IPS-18a (cell line): ENCODE data around the gene IFT20.

Source experiments
- H3K27ac ChIP-seq: one replicate; pipeline ENCODE4 v1.5.1; 2013; ENCODE audit warnings: low read length
- H3K27me3 ChIP-seq: one replicate; pipeline ENCODE4 v1.6.1; 2013; ENCODE audit warnings: mild to moderate bottlenecking, low read length; ENCODE audit not compliant: control insufficient read depth, insufficient read depth
- H3K36me3 ChIP-seq: one replicate; pipeline ENCODE4 v1.6.1; 2013; ENCODE audit warnings: low read depth, low read length; ENCODE audit not compliant: control insufficient read depth
- H3K4me1 ChIP-seq: one replicate; pipeline ENCODE4 v1.6.1; 2013; ENCODE audit warnings: low read depth, low read length; ENCODE audit not compliant: control insufficient read depth
- H3K4me3 ChIP-seq: one replicate; pipeline ENCODE4 v1.5.1; 2013; ENCODE audit warnings: low read length
- H3K9ac ChIP-seq: one replicate; pipeline ENCODE4 v1.6.1; 2013; ENCODE audit warnings: mild to moderate bottlenecking, low read length, moderate library complexity
- H3K9me3 ChIP-seq: one replicate; pipeline ENCODE4 v1.6.1; 2013; ENCODE audit warnings: low read depth, low read length; ENCODE audit not compliant: control insufficient read depth

Gene IFT20

GRCh38 chr17:28335201-28335958 is at the start of gene IFT20, which contains the start of gene TNFAIP1:
TSS of gene IFT20 (minus strand) at chr17:28335472. CDS start at chr17:28331985, 3,487 bp downstream.
TSS of gene TNFAIP1 (plus strand) at chr17:28335761. CDS start at chr17:28339522, 3,761 bp downstream.
- H3K9ac ChIP-seq = peak within 1 kb of the TSS; percentile 75
- H3K9me3 ChIP-seq = no peaks in the 10 kb centered on the region
- H3K27ac ChIP-seq = peak within 1 kb of the TSS; percentile 76
- H3K27me3 ChIP-seq = no peaks in the 10 kb centered on the region
- H3K4me1 ChIP-seq = peaks cover 9% of the 10 kb centered on the region
- H3K36me3 ChIP-seq = no peaks in the 10 kb centered on the region
- H3K4me3 ChIP-seq = peak within 1 kb of the TSS; percentile 83

GRCh38 chr17:28385037-28385400 is 49.7 kb upstream of the IFT20 start:
- Histone ChIP-seq H3K4me3 (peak overlapping the region; percentile 80), H3K27me3 (peaks cover 61% of the 10 kb centered on the region), H3K4me1 (no peaks in the 10 kb centered on the region), H3K36me3 (peaks cover 3% of the 10 kb centered on the region), H3K9me3 (no peaks in the 10 kb centered on the region), H3K9ac (peak overlapping the region; percentile 9), H3K27ac (no peak overlapping the region)

- Histone ChIP-seq H3K9ac (peak overlapping the region; percentile 9), H3K9me3 (no peaks in the 10 kb centered on the region), H3K27ac (no peak overlapping the region), H3K4me3 (peak overlapping the region; percentile 80), H3K36me3 (peaks cover 3% of the 10 kb centered on the region), H3K4me1 (no peaks in the 10 kb centered on the region), H3K27me3 (peaks cover 61% of the 10 kb centered on the region)
These were observed 49.2 kb upstream of the IFT20 start for GRCh38 chr17:28384281-28385036.

GRCh38 chr17:28381141-28381825 is 46.0 kb upstream of the IFT20 start:
- Histone ChIP-seq H3K36me3 (no peaks in the 10 kb centered on the region), H3K9ac (no peak overlapping the region), H3K27ac (no peak overlapping the region), H3K4me3 (no peak overlapping the region), H3K4me1 (no peaks in the 10 kb centered on the region), H3K27me3 (peaks cover 61% of the 10 kb centered on the region), H3K9me3 (no peaks in the 10 kb centered on the region)

- Histone ChIP-seq H3K27me3 (peaks cover 49% of the 10 kb centered on the region), H3K27ac (no peak overlapping the region), H3K4me3 (no peak overlapping the region), H3K36me3 (no peaks in the 10 kb centered on the region), H3K4me1 (no peaks in the 10 kb centered on the region), H3K9me3 (no peaks in the 10 kb centered on the region), H3K9ac (no peak overlapping the region)
These were observed 44.8 kb upstream of the IFT20 start for GRCh38 chr17:28379814-28380801.

GRCh38 chr17:28372945-28373274 is 37.6 kb upstream of the IFT20 start:
- Histone ChIP-seq H3K9ac (no peak overlapping the region), H3K9me3 (no peaks in the 10 kb centered on the region)

GRCh38 chr17:28372203-28372944 is 37.1 kb upstream of the IFT20 start:
- H3K4me3 ChIP-seq = peak overlapping the region; percentile 67
- H3K27ac ChIP-seq = no peak overlapping the region
- no peaks in the 10 kb centered on the region for H3K36me3 ChIP-seq
- H3K27me3 ChIP-seq = peaks cover 19% of the 10 kb centered on the region
- H3K4me1 ChIP-seq = peaks cover 12% of the 10 kb centered on the region
- no peaks in the 10 kb centered on the region for H3K9me3 ChIP-seq
- peak overlapping the region; percentile 41 for H3K9ac ChIP-seq

More at GRCh38 chr17:28372945-28373274, 37.6 kb upstream of the IFT20 start:
- H3K4me3 ChIP-seq = peak overlapping the region; percentile 67
- H3K36me3 ChIP-seq = no peaks in the 10 kb centered on the region
- H3K4me1 ChIP-seq = peaks cover 12% of the 10 kb centered on the region
- H3K27ac ChIP-seq = no peak overlapping the region
- peaks cover 19% of the 10 kb centered on the region for H3K27me3 ChIP-seq

GRCh38 chr17:28371245-28372202 is 36.3 kb upstream of the IFT20 start, which contains the start of gene SARM1:
TSS of gene SARM1 (plus strand) at chr17:28371694. CDS start at chr17:28372033, 339 bp downstream.
- Histone ChIP-seq H3K36me3 (no peaks in the 10 kb centered on the region), H3K9ac (peak within 1 kb of the TSS; percentile 41), H3K9me3 (no peaks in the 10 kb centered on the region), H3K27ac (no peak within 1 kb of the TSS), H3K27me3 (peaks cover 19% of the 10 kb centered on the region), H3K4me1 (peaks cover 12% of the 10 kb centered on the region), H3K4me3 (peak within 1 kb of the TSS; percentile 67)

- H3K9ac ChIP-seq = no peak overlapping the region
- H3K36me3 ChIP-seq = no peaks in the 10 kb centered on the region
- no peak overlapping the region for H3K27ac ChIP-seq
- peaks cover 19% of the 10 kb centered on the region for H3K27me3 ChIP-seq
- peaks cover 12% of the 10 kb centered on the region for H3K4me1 ChIP-seq
- H3K4me3 ChIP-seq = peak overlapping the region; percentile 56
- H3K9me3 ChIP-seq = no peaks in the 10 kb centered on the region
These were observed 35.5 kb upstream of the IFT20 start for GRCh38 chr17:28370744-28371103.
